HG03196 (cell line): Measurements from ENCODE around the gene CCR8.
"Not testable (repeated sequence)": the region's sequence is repeated elsewhere in the genome, so short reads cannot be mapped to it uniquely, and the experiment has no call there.

Experiments
- ATAC-seq: cut with Tn5 transposase; IDR thresholded peaks from one replicate; pipeline ENCODE4 v1.9.1; 2021; ENCODE audit not compliant: unreplicated experiment

Gene CCR8

GRCh38 chr3:39346785-39347585 lies 17.5 kb downstream of the CCR8 start:
- ATAC-seq: peak; percentile 80

GRCh38 chr3:39347586-39347876 lies 18.0 kb downstream of the CCR8 start:
- no peak for ATAC-seq

GRCh38 chr3:39349080-39349479 lies 19.6 kb downstream of the CCR8 start:
- no peak for ATAC-seq

- no peak for ATAC-seq
These were observed 21.2 kb downstream of the CCR8 start for GRCh38 chr3:39350714-39351113.

- not testable (repeated sequence) for ATAC-seq
These were observed 21.6 kb downstream of the CCR8 start for GRCh38 chr3:39351134-39351533.

DNA sequence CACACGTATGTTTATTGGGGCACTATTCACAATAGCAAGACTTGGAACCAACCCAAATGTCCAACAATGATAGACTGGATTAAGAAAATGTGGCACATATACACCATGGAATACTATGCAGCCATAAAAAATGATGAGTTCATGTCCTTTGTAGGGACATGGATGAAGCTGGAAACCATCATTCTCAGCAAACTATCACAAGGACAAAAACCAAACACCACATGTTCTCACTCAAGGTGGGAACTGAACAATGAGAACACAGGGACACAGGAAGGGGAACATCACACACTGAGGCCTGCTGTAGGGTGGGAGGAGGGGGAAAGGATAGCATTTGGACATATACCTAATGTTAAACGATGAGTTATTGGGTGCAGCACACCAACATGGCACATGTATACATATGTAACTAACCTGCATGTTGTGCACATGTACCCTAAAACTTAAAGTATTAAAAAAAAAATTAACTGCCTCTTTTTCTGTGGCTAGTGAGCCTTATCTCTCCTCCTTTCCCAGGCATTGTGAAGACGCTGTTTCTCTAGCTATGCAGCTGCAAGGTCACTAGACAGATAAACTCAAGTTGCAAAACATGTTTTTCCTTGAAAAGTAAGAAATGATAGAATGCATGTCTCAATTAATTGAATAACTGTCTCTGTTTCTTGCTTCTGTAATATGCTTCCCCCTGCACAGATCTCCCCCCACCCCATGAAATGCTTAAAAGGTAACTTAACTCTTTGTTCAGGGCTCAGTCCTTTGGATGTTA lies 23.8 kb downstream of the CCR8 start:
- not testable (repeated sequence) for ATAC-seq

DNA sequence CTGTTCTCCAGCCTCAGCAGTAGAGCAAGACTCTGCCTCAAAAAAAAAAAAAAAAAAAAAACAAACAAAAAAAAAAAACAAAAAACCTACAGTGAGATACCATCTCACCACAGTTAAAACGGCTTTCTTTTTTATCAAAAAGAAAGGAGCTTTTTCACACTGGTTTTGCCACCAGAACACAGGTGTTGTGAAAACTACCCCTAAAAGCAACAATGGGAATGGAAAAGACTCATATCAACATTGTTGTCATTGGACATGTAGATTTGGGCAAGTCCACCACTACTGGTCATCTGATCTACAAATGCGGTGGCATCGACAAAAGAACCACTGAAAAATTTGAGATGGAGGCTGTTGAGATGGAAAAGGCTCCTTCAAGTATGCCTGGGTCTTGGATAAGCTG lies 28.8 kb downstream of the CCR8 start:
- no peak for ATAC-seq

- ATAC-seq: peak; percentile 61
These were observed 31.9 kb downstream of the CCR8 start for GRCh38 chr3:39361252-39361927.

DNA sequence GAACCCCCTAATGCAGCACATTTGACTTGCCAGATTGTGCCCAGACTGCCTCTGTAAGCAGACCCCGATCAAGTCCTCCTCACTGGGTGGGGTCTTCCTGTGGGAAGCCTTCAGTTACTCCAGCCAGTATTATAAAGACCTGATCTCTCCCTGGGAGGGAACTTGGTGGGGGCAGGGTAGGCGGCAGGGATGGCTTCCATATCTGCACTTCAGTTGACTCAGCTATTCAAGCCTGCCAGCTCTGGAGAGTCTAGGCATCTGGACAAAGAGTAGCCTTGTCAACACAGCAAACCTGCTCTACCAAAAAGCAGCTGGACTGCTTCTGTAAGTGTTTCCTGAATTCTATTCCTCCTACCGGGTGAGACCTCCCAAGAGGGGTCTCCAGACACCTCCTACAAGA lies 32.7 kb downstream of the CCR8 start:
- no peak for ATAC-seq

DNA sequence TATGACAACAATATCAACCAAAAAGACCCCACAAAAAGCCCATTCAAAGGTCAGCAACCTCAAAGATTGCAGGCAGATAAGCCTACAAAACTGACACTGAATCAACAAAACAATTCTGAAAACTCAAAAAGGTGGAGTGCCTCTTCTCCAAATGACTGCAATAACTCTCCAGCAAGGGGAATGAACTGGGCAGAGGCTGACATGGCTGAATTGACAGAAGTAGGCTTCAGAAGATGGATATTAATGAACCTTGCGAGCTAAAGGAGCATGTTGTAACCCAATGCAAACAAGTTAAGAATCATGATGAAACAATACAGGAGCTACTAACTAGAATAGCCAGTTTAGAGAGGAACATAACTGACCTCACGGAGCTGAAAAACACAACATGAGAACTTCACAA lies 33.3 kb downstream of the CCR8 start:
- no peak for ATAC-seq

GRCh38 chr3:39370450-39370849 lies 40.9 kb downstream of the CCR8 start:
- not testable (repeated sequence) for ATAC-seq

- ATAC-seq: no peak
These were observed 43.3 kb downstream of the CCR8 start for GRCh38 chr3:39372833-39373232.

GRCh38 chr3:39376959-39377634 lies 47.6 kb downstream of the CCR8 start:
- no peak for ATAC-seq

- ATAC-seq: no peak
These were observed 48.6 kb downstream of the CCR8 start for GRCh38 chr3:39378088-39378487.

DNA sequence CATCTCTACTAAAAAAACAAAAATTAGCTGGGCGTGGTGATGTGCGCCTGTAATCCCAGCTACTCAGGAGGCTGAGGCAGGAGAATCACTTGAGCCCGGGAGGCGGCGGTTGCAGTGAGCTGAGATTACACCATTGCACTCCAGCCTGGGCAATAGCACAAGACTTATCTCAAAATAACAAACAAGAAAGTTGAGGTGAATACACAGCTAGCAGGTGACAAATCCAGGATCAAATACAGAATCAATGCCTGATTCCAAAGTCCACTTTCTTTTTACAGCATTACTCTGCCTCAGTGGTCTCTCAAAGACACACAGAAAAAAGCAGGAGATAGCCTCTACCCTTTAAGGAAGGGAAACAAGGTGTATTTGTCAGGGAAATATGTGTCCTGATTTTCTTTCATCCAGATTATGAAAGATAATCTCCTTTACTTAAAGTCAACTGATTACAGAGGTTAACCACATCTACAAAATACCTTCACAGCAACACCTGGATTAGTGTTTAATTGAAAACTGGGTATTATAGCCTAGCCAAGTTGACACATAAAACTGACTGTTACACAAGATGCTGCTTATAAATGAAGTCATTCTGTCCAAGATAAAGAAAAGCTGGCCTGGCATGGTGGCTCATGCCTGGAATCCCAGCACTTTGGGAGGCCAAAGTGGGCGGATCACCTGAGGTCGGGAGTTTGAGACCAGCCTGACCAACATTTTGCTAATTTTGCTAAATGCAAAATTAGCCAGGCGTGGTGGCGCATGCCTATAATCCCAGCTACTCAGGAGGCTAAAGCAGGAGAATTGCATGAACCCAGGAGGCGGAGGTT lies 49.7 kb downstream of the CCR8 start:
- ATAC-seq: no peak

- no peak for ATAC-seq
These were observed 50.3 kb downstream of the CCR8 start for GRCh38 chr3:39379778-39380155.

DNA sequence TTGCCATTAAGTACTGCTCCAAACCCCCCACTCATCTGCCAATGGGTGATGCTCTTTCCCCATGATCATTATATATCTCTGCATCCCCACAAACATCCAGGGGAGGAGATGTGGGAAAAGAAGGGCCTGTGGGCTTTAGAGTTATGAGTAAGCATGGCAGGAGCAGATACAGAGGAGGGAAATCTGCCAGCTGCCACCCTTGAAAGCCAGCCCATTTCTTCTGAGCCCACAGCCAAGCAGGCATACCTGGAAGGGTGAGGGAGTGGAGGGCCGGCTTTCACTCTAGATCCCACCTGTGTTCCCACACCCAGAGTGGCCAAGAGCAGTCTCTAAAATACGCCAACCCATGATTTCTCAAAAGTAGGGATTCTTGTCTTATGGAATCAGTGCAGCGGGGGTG lies 51.9 kb downstream of the CCR8 start:
- no peak for ATAC-seq
